Gastrocnemius medialis (tissue), 4 donors: ENCODE results near the gene RHOU.

ENCODE experiments used
- POLR2A ChIP-seq, 2 donors: fragments of 450-650 bp; IDR thresholded peaks; one replicate each; pipeline ENCODE4 v1.6.1; 2017; ENCODE audit warnings: antibody characterized with exemption in 2 of 2, mild to moderate bottlenecking in 2 of 2, moderate library complexity in 2 of 2
- TF ChIP-seq, protein P1 (sequence below), 5 experiments: fragments of 450-650 bp in 3 of 5; fragments of 200-600 bp in 2 of 5; sonication (generic) in 2 of 5; IDR thresholded peaks in 4 of 5; conservative IDR thresholded peaks in 1 of 5; 1 replicate in 4 of 5; 2 replicates in 1 of 5; pipeline ENCODE4 v1.5.1; 2016 to 2019; ENCODE audit warnings: antibody characterized with exemption in 5 of 5, mild to moderate bottlenecking in 3 of 5, moderate library complexity in 3 of 5

DNA sequence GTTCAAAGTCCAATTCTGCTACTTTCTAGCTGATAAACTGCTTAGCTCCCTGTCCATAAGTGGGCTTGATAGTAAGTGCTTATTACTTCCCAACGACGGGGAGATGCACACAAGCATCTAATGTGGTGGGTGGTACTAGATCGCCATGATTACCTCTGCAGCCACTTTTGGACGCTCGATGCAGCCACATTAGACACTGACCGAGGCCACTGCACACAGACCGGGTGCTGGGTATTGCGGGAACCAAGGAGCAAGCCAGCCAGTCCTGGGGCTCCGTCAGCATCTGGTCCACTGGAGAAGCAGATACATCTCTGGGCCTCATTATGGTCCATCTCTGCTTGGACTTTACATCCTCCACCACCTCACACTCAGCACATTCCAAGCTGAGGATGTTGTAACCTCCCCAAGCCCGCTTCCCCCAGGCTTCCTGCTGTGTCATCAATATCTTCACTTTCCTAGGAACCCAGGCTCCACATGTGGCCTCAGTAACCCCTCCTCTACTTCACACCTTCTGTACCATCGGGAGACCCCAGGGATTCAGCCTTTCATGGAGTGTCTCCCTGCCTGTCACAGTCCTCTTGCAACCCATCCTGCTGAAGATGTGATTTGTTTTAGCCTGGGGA lies 48.2 kb downstream of the RHOU start:
- TF ChIP-seq, protein P1, sequence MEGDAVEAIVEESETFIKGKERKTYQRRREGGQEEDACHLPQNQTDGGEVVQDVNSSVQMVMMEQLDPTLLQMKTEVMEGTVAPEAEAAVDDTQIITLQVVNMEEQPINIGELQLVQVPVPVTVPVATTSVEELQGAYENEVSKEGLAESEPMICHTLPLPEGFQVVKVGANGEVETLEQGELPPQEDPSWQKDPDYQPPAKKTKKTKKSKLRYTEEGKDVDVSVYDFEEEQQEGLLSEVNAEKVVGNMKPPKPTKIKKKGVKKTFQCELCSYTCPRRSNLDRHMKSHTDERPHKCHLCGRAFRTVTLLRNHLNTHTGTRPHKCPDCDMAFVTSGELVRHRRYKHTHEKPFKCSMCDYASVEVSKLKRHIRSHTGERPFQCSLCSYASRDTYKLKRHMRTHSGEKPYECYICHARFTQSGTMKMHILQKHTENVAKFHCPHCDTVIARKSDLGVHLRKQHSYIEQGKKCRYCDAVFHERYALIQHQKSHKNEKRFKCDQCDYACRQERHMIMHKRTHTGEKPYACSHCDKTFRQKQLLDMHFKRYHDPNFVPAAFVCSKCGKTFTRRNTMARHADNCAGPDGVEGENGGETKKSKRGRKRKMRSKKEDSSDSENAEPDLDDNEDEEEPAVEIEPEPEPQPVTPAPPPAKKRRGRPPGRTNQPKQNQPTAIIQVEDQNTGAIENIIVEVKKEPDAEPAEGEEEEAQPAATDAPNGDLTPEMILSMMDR (IDR thresholded peaks at IDR 0.05 in 4 of 5, conservative IDR thresholded peaks at IDR 0.05 in 1 of 5): no peak
- TF ChIP-seq POLR2A (IDR thresholded peaks at IDR 0.05): no peak
